ENCODE results near the gene FLG2.
"Not testable (repeated sequence)": the region's sequence is repeated elsewhere in the genome, so short reads cannot be mapped to it uniquely, and the experiment has no call there.

FLG2 gene

DNA sequence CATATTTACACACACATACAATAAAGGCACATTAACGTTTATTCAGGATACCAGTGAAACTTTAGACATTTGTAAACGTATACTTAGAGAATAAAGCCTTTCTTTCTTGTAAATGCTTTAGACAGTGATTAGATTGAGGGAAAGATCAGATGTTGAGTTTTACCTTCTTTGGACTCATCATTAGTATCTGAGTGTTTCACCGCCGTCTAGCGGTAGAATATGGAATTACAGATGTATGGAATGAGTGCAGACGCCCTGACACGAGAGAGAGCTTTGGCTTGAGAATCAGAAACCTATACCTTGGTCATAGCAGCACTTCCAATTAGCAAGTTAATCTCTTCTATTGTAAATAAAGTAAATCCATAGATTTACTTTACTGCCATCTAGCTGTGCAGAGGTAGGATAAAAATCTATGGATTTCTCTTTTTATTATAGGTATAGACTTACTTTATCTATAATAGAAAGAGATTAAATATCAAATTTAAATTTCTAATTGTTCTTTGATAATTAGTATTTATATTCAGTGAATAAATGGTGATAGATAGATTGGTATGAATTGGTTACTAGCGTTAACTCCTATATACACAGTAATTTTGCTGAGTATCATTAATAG is 12.6 kb downstream of the FLG2 start:
- Mint-ChIP-seq H3K27ac (no peak overlapping the region), H3K36me3 (no peaks in the 10 kb centered on the region), H3K4me1 (peaks cover 2 to 9% of the 10 kb centered on the region in 2 donors), H3K4me3 (no peak overlapping the region), H3K27me3 (peaks cover 4 to 8% of the 10 kb centered on the region in 2 donors), H3K9me3 (no peaks in the 10 kb centered on the region)
- DNase-seq (peak; percentile 23), ATAC-seq (replicated peaks) (peak; percentile 72 to 75)

DNA sequence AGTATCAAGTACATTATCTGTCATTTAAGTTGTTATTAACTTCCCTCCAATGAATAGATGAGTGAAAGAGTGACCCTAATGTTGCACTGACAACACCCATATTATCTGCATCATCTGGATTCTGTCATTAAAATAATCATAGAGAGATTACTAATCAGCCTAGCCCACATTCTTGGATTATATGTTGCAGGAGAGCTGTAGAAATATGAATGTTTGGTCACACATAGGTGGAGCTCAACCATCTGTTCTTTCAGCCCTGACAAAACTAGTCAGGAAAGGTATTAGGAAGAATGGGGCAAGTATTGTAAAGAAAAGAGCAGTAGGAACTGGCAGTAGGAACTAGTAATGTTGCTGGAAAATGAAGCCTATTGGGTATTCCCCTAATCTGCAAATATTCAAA is 15.4 kb downstream of the FLG2 start:
- Mint-ChIP-seq H3K36me3 (no peaks in the 10 kb centered on the region), H3K27ac (no peak overlapping the region), H3K4me1 (peaks cover 2 to 9% of the 10 kb centered on the region in 2 donors), H3K9me3 (no peaks in the 10 kb centered on the region), H3K27me3 (peaks cover 8 to 14% of the 10 kb centered on the region in 2 donors), H3K4me3 (no peak overlapping the region)
- ATAC-seq (replicated peaks) (peak; percentile 48 to 63), DNase-seq (no peak)

DNA sequence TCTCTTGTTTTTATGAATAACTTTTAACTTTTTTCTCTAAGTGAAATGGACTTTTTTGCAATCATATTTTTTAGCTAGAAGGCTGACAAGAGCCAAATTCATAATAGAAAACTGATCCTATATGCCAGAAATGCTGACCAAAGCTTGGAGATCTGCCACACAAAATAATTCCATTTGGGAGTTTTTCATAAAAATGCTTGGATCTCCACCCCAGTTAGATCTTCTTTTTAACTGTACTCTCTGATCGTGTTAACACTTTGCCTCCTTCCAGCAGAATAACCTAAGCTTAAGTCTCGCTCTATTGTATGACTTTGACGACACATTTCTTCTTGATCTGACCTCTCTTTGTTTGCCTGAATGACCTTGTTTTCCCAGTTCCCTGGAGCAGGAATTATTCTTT is 16.8 kb downstream of the FLG2 start:
- H3K27me3 Mint-ChIP-seq, result peaks cover 8 to 14% of the 10 kb centered on the region in 2 donors
- no peak for DNase-seq

DNA sequence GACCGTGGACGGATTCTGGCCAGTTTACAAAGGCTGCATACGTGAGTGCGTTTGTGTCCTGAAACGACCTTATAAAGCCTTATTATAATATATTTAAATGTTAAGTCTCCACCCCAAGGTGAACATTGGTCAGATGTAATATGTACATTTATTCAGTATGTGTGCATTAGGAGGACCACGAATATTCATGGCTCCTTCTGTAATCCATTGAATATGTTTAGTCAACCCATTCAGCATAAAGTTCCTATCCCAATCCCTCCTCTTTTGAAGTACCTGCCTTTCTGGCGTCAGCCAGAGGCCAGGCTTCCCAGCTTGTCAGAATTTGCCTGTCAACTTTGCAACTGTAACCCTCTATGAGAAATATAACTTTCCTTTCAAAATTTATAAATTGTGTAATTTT is 24.4 kb downstream of the FLG2 start:
- no peaks in the 10 kb centered on the region for H3K9me3 Mint-ChIP-seq
- no peaks in the 10 kb centered on the region for H3K4me1 Mint-ChIP-seq
- peaks cover 4 to 5% of the 10 kb centered on the region in 2 donors for H3K27me3 Mint-ChIP-seq
- no peak overlapping the region for H3K27ac Mint-ChIP-seq
- H3K4me3 Mint-ChIP-seq, result no peak overlapping the region
- DNase-seq (no peak), ATAC-seq (replicated peaks) (no peak)
- H3K36me3 Mint-ChIP-seq, result no peaks in the 10 kb centered on the region

More for the DNA sequence above, 16.8 kb downstream of the FLG2 start:
- Mint-ChIP-seq H3K4me1 (peaks cover 2 to 9% of the 10 kb centered on the region in 2 donors), H3K27ac (no peak overlapping the region), H3K4me3 (no peak overlapping the region), H3K36me3 (no peaks in the 10 kb centered on the region), H3K9me3 (no peaks in the 10 kb centered on the region)
- ATAC-seq (replicated peaks), result no peak

DNA sequence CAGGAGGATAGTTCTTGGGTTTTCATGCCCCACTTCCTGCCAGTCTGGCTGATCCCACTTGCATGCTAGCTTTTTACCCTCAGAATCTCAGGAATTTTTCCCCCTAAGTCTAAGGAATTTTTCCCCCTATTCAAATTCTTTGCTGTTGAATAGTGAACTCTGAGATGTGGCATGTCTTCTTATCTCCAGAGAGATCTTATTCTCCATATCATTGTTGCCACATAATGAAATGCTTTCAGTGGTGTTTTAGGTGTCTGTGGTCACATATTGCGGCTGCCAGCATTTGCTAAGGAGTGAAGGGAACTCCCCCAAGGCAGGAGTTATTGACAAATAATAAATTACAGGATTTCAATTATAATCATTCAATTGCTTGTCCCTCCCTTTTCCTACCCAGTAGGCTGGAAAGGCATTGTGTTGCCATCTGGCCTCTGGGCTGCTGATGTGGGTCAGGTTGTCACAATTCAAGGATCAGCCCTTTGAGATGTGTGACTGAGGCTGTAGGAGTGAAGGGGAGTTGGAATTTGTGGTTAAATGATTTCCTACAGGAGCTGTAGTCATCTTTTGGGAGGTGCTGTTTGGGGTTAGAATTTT is 30.9 kb downstream of the FLG2 start:
- DNase-seq (no peak), ATAC-seq (replicated peaks) (no peak)
- no peaks in the 10 kb centered on the region for H3K4me1 Mint-ChIP-seq
- H3K27ac Mint-ChIP-seq, result no peak overlapping the region
- H3K9me3 Mint-ChIP-seq, result no peaks in the 10 kb centered on the region
- H3K27me3 Mint-ChIP-seq, result peaks cover 0 to 3% of the 10 kb centered on the region in 2 donors
- H3K36me3 Mint-ChIP-seq, result no peaks in the 10 kb centered on the region
- no peak overlapping the region for H3K4me3 Mint-ChIP-seq

- DNase-seq, result no peak
- Mint-ChIP-seq H3K36me3 (no peaks in the 10 kb centered on the region), H3K27ac (no peak within 1 kb of the TSS), H3K4me3 (no peak within 1 kb of the TSS), H3K4me1 (no peaks in the 10 kb centered on the region), H3K9me3 (no peaks in the 10 kb centered on the region), H3K27me3 (peaks cover 0 to 7% of the 10 kb centered on the region in 2 donors)
- ATAC-seq (replicated peaks), result no peak
These were observed 34.7 kb downstream of the FLG2 start, which contains the start of gene FLG for GRCh38 chr1:152325111-152325510. Gene FLG (minus strand): TSS chr1:152325239. CDS start chr1:152315456, 9,783 bp downstream.

- H3K4me3 Mint-ChIP-seq, result no peak overlapping the region
- H3K36me3 Mint-ChIP-seq, result peaks cover 3 to 10% of the 10 kb centered on the region in 2 donors
- H3K4me1 Mint-ChIP-seq, result no peaks in the 10 kb centered on the region
- ATAC-seq (replicated peaks) (no peak), DNase-seq (no peak)
- peaks cover 9 to 10% of the 10 kb centered on the region in 2 donors for H3K9me3 Mint-ChIP-seq
- no peak overlapping the region for H3K27ac Mint-ChIP-seq
- peaks cover 0 to 6% of the 10 kb centered on the region in 2 donors for H3K27me3 Mint-ChIP-seq
These were observed 45.8 kb downstream of the FLG2 start for GRCh38 chr1:152313970-152314369.

- Mint-ChIP-seq H3K27ac (no peak overlapping the region), H3K27me3 (peaks cover 0 to 6% of the 10 kb centered on the region in 2 donors), H3K4me1 (no peaks in the 10 kb centered on the region), H3K36me3 (peaks cover 3 to 12% of the 10 kb centered on the region in 2 donors), H3K9me3 (peaks cover 12 to 15% of the 10 kb centered on the region in 2 donors), H3K4me3 (no peak overlapping the region)
- DNase-seq (no peak), ATAC-seq (replicated peaks) (no peak)
These were observed 46.4 kb downstream of the FLG2 start for GRCh38 chr1:152313319-152313801.

DNA sequence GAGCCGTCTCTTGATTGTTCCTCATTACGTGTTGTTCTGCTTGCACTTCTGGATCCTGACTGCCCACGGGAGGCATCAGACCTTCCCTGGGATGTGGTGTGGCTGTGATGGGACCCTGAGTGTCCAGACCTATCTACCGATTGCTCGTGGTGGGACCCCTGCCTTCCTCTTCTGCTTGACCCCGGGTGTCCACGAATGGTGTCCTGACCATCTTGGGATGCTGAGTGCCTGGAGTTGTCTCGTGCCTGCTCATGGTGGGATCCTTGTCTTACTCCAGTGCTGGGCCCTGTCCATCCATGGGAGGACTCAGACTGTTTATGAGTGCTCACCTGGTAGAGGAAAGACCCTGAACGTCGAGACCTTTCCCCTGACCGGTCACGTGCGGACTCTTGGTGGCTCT is 47.6 kb downstream of the FLG2 start:
- H3K9me3 Mint-ChIP-seq, result peaks cover 17% of the 10 kb centered on the region in 2 donors
- not testable (repeated sequence) for DNase-seq; ATAC-seq (replicated peaks); H3K4me3 Mint-ChIP-seq; H3K27me3 Mint-ChIP-seq; H3K27ac Mint-ChIP-seq; H3K4me1 Mint-ChIP-seq
- H3K36me3 Mint-ChIP-seq, result peaks cover 3 to 17% of the 10 kb centered on the region in 2 donors

DNA sequence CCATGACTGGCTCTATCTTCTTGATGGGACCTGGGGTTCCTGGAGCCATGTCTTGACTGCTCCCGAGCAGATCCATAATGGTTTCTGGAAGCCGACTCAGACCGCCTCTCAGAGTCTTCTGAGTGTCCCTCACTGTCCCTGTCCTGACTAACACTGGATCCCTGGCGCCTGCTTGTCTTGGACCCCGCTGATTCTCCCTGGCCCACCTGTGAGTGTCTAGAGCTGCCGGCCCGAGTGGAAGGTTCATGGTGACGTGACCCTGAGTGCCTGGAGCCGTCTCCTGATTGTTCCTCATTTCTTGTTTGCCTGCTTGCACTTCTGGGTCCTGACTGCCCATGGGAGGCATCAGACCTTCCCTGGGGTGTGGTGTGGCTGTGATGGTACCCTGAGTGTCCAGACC is 49.9 kb downstream of the FLG2 start:
- ATAC-seq (replicated peaks) (no peak), DNase-seq (no peak)
- H3K27ac Mint-ChIP-seq, result no peak overlapping the region
- no peaks in the 10 kb centered on the region for H3K4me1 Mint-ChIP-seq
- peaks cover 0 to 6% of the 10 kb centered on the region in 2 donors for H3K27me3 Mint-ChIP-seq
- H3K36me3 Mint-ChIP-seq, result peaks cover 3 to 17% of the 10 kb centered on the region in 2 donors
- H3K9me3 Mint-ChIP-seq, result peaks cover 17% of the 10 kb centered on the region in 2 donors
- H3K4me3 Mint-ChIP-seq, result no peak overlapping the region

GRCh38 chr1:152309320-152309901 is 50.4 kb downstream of the FLG2 start:
- not testable (repeated sequence) for H3K27me3 Mint-ChIP-seq; ATAC-seq (replicated peaks); H3K4me1 Mint-ChIP-seq; H3K27ac Mint-ChIP-seq; H3K4me3 Mint-ChIP-seq; DNase-seq
- H3K9me3 Mint-ChIP-seq, result peaks cover 17 to 20% of the 10 kb centered on the region in 2 donors
- peaks cover 3 to 17% of the 10 kb centered on the region in 2 donors for H3K36me3 Mint-ChIP-seq

DNA sequence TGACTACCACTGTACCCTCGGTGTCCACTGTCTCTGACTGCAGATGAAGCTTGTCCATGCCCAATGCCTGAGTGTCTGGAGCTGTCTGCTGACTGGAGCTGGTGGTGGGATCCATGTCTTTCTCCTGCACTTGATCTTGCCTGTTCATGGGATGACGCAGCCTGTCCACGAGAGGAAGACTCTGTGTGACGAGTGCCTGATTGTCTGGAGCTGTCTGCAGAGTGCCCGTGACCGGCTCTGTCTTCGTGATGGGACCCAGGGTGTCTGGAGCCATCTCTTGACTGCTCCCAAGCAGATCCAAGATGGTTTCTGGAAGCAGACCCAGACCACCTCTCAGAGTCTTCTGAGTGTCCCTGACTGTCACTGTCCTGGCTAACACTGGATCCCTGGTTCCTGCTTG is 51.0 kb downstream of the FLG2 start:
- Mint-ChIP-seq H3K36me3 (peaks cover 3 to 17% of the 10 kb centered on the region in 2 donors), H3K9me3 (peaks cover 17 to 20% of the 10 kb centered on the region in 2 donors)
- not testable (repeated sequence) for DNase-seq; H3K4me3 Mint-ChIP-seq; ATAC-seq (replicated peaks); H3K4me1 Mint-ChIP-seq; H3K27ac Mint-ChIP-seq; H3K27me3 Mint-ChIP-seq

- H3K4me1 Mint-ChIP-seq; H3K4me3 Mint-ChIP-seq; H3K27me3 Mint-ChIP-seq; ATAC-seq (replicated peaks); DNase-seq; H3K27ac Mint-ChIP-seq: not testable (repeated sequence)
- H3K9me3 Mint-ChIP-seq, result peaks cover 18 to 19% of the 10 kb centered on the region in 2 donors
- peaks cover 0 to 17% of the 10 kb centered on the region in 2 donors for H3K36me3 Mint-ChIP-seq
These were observed 51.8 kb downstream of the FLG2 start for GRCh38 chr1:152307970-152308369.

- not testable (repeated sequence) for H3K4me1 Mint-ChIP-seq; H3K27ac Mint-ChIP-seq; H3K4me3 Mint-ChIP-seq; ATAC-seq (replicated peaks); DNase-seq; H3K27me3 Mint-ChIP-seq
- H3K9me3 Mint-ChIP-seq, result peaks cover 15 to 18% of the 10 kb centered on the region in 2 donors
- peaks cover 0 to 12% of the 10 kb centered on the region in 2 donors for H3K36me3 Mint-ChIP-seq
These were observed 53.7 kb downstream of the FLG2 start for GRCh38 chr1:152306123-152306522.
